ENCODE measurements around the gene MGARP.
A peak's percentile ranks its signal among the peaks of the same experiment; 100 is the strongest.

The MGARP gene

GRCh38 chr4:139300431-139301112 lies 20.5 kb upstream of the MGARP start:
- peak; percentile 81 for DNase-seq
- H3K79me1 ChIP-seq (replicated peaks; ENCODE audit: low read length, poor library complexity, severe bottlenecking), result peaks cover 5% of the 10 kb centered on the region
- H2AFZ ChIP-seq (ENCODE audit: low read depth, low read length), result peak overlapping the region; percentile 53

DNA sequence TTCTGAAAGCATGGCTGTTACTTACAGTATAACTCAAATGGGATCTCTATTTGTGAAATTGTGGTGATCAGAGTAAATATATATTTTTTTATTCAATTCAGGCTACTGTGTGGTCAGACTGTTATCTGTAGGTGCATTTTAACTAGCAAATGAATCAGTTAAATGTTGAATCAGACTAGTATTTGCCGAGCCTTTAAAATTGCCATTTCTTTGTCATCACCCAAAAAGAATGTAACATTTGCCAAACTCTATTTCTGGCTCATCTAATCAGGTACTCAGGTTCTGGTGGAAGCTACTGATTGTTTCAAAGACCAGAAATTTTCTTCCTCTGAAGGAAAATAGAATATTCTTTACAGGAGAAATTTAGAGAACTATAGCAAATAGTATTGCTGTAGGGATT lies 19.5 kb upstream of the MGARP start:
- H2BK15ac ChIP-seq (ENCODE audit: low read depth, poor library complexity, severe bottlenecking), result no peak overlapping the region
- no peak overlapping the region for H2BK120ac ChIP-seq (ENCODE audit: low read depth, low read length)
- peaks cover 5% of the 10 kb centered on the region for H3K79me1 ChIP-seq (replicated peaks; ENCODE audit: low read length, poor library complexity, severe bottlenecking)
- 43% methylated on average over 1 of the region's 1 CpG for WGBS
- no peaks in the 10 kb centered on the region for H3K9me3 ChIP-seq (ENCODE audit: control insufficient read depth, low read length)
- no peak overlapping the region for H2BK5ac ChIP-seq (ENCODE audit: low read depth, low read length, poor library complexity, severe bottlenecking)
- H3K36me3 ChIP-seq (ENCODE audit: control insufficient read depth in 1 of 2, insufficient read depth in 2 of 2, low read depth in 1 of 2, low read length in 2 of 2), result peaks cover 0 to under 1% of the 10 kb centered on the region in 2 experiments
- H3K4me1 ChIP-seq (ENCODE audit: control insufficient read depth, insufficient read depth, low read depth, low read length), result peaks cover 3% of the 10 kb centered on the region
- no peak overlapping the region for H2BK12ac ChIP-seq (ENCODE audit: low read length in 2 of 2)
- peak overlapping the region in 1 of 2 experiments; percentile 90 for H3K4me3 ChIP-seq (ENCODE audit: insufficient read depth in 1 of 2, low read depth in 1 of 2, low read length in 2 of 2)
- H4K8ac ChIP-seq (ENCODE audit: low read length), result no peak overlapping the region
- H3K14ac ChIP-seq (ENCODE audit: low read length in 2 of 2), result no peak overlapping the region
- DNase-seq, result no peak
- H3K23ac ChIP-seq (ENCODE audit: low read length in 2 of 2), result no peak overlapping the region
- H3K27me3 ChIP-seq (ENCODE audit: control insufficient read depth in 1 of 2, insufficient read depth in 1 of 2, low read length in 2 of 2), result no peaks in the 10 kb centered on the region
- no peak overlapping the region for H3K4me2 ChIP-seq (ENCODE audit: low read length, poor library complexity, severe bottlenecking)
- peak overlapping the region; percentile 94 for H3K9ac ChIP-seq (ENCODE audit: low read length)
- H3K4ac ChIP-seq (ENCODE audit: low read depth in 1 of 2, low read length in 2 of 2), result no peak overlapping the region
- no peak overlapping the region for H2AFZ ChIP-seq (ENCODE audit: low read depth, low read length)
- no peak overlapping the region for H3K18ac ChIP-seq (ENCODE audit: low read depth in 1 of 2, low read length in 2 of 2)
- no peak overlapping the region for H2AK5ac ChIP-seq (ENCODE audit: low read length, severe bottlenecking)
- H4K91ac ChIP-seq (ENCODE audit: low read length), result no peak overlapping the region
- no peak overlapping the region for H3K27ac ChIP-seq (ENCODE audit: low read length, poor library complexity, severe bottlenecking)

More at GRCh38 chr4:139300431-139301112, 20.5 kb upstream of the MGARP start:
- Histone ChIP-seq H3K14ac (ENCODE audit: low read length in 2 of 2) (peak overlapping the region in 1 of 2 experiments; percentile 60), H3K9me3 (ENCODE audit: control insufficient read depth, low read length) (no peaks in the 10 kb centered on the region), H3K27ac (ENCODE audit: low read length, poor library complexity, severe bottlenecking) (peak overlapping the region; percentile 91), H4K8ac (ENCODE audit: low read length) (peak overlapping the region; percentile 91), H2BK12ac (ENCODE audit: low read length in 2 of 2) (no peak overlapping the region), H3K4me3 (ENCODE audit: insufficient read depth in 1 of 2, low read depth in 1 of 2, low read length in 2 of 2) (peak overlapping the region; percentile 87 to 90), H4K91ac (ENCODE audit: low read length) (peak overlapping the region; percentile 23), H3K27me3 (ENCODE audit: control insufficient read depth in 1 of 2, insufficient read depth in 1 of 2, low read length in 2 of 2) (no peaks in the 10 kb centered on the region), H3K9ac (ENCODE audit: low read length) (peak overlapping the region; percentile 94), H3K36me3 (ENCODE audit: control insufficient read depth in 1 of 2, insufficient read depth in 2 of 2, low read depth in 1 of 2, low read length in 2 of 2) (peaks cover 6 to 7% of the 10 kb centered on the region in 2 experiments), H3K18ac (ENCODE audit: low read depth in 1 of 2, low read length in 2 of 2) (peak overlapping the region; percentile 16 to 88), H3K4ac (ENCODE audit: low read depth in 1 of 2, low read length in 2 of 2) (peak overlapping the region in 1 of 2 experiments; percentile 9), H3K23ac (ENCODE audit: low read length in 2 of 2) (no peak overlapping the region), H3K4me2 (ENCODE audit: low read length, poor library complexity, severe bottlenecking) (peak overlapping the region; percentile 89), H2BK15ac (ENCODE audit: low read depth, poor library complexity, severe bottlenecking) (no peak overlapping the region), H2AK5ac (ENCODE audit: low read length, severe bottlenecking) (no peak overlapping the region), H2BK120ac (ENCODE audit: low read depth, low read length) (peak overlapping the region; percentile 71), H2BK5ac (ENCODE audit: low read depth, low read length, poor library complexity, severe bottlenecking) (no peak overlapping the region), H3K4me1 (ENCODE audit: control insufficient read depth, insufficient read depth, low read depth, low read length) (peaks cover 3% of the 10 kb centered on the region)
- 2% methylated on average over 16 of the region's 16 CpGs for WGBS

DNA sequence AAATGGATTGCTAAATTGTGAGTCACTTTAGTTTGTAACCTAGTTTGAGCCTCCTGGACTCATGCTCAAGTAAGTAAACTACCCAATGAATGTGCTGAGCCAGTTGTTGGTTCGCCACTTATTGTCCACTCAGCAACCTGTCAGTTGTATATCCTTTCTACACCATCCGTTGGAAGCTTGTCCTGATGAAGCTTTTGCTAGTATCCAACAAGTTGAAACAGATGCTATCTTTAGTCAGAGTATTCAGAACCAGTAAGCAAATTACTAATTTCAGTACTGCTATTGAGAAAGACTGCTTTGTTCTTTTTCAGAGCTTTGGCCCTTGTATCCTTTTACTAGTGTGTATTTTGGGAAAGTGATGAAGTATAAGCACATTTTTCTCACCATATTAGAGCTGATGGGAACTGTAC lies 17.0 kb upstream of the MGARP start:
- Histone ChIP-seq H3K36me3 (ENCODE audit: control insufficient read depth in 1 of 2, insufficient read depth in 2 of 2, low read depth in 1 of 2, low read length in 2 of 2) (peaks cover 0 to 18% of the 10 kb centered on the region in 2 experiments), H3K9ac (ENCODE audit: low read length) (no peak overlapping the region), H3K4me1 (ENCODE audit: control insufficient read depth, insufficient read depth, low read depth, low read length) (no peaks in the 10 kb centered on the region), H2AFZ (ENCODE audit: low read depth, low read length) (no peak overlapping the region), H3K9me3 (ENCODE audit: control insufficient read depth, low read length) (no peaks in the 10 kb centered on the region), H3K23ac (ENCODE audit: low read length in 2 of 2) (no peak overlapping the region), H2BK12ac (ENCODE audit: low read length in 2 of 2) (no peak overlapping the region), H3K4me3 (ENCODE audit: insufficient read depth in 1 of 2, low read depth in 1 of 2, low read length in 2 of 2) (no peak overlapping the region), H2BK120ac (ENCODE audit: low read depth, low read length) (no peak overlapping the region), H3K79me1 (replicated peaks; ENCODE audit: low read length, poor library complexity, severe bottlenecking) (peaks cover 5% of the 10 kb centered on the region), H2BK5ac (ENCODE audit: low read depth, low read length, poor library complexity, severe bottlenecking) (no peak overlapping the region), H3K14ac (ENCODE audit: low read length in 2 of 2) (no peak overlapping the region), H3K4me2 (ENCODE audit: low read length, poor library complexity, severe bottlenecking) (no peak overlapping the region), H2AK5ac (ENCODE audit: low read length, severe bottlenecking) (no peak overlapping the region), H4K8ac (ENCODE audit: low read length) (no peak overlapping the region), H2BK15ac (ENCODE audit: low read depth, poor library complexity, severe bottlenecking) (no peak overlapping the region), H3K18ac (ENCODE audit: low read depth in 1 of 2, low read length in 2 of 2) (no peak overlapping the region), H3K27ac (ENCODE audit: low read length, poor library complexity, severe bottlenecking) (no peak overlapping the region), H3K27me3 (ENCODE audit: control insufficient read depth in 1 of 2, insufficient read depth in 1 of 2, low read length in 2 of 2) (no peaks in the 10 kb centered on the region), H4K91ac (ENCODE audit: low read length) (no peak overlapping the region), H3K4ac (ENCODE audit: low read depth in 1 of 2, low read length in 2 of 2) (no peak overlapping the region)
- DNase-seq, result peak; percentile 57
- 69% methylated on average over 2 of the region's 2 CpGs for WGBS

DNA sequence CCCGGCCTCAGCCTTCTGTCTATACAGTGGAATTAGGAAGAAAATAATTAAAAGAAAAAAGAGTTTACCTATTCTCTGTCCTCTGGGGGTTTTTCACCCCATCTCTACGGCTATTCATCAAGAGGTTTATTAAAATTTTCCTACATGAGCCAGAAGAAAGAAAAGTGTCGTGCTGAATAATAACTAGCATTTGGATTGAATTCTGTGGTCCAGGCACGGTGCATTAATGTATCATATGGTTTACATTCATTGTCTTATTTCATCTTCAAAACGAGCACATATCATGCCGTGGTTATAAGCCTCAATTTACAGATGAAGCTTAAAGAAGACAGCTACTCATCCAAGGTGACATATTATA lies 15.9 kb upstream of the MGARP start:
- Histone ChIP-seq H3K4me2 (ENCODE audit: low read length, poor library complexity, severe bottlenecking) (peak overlapping the region; percentile 39), H3K9ac (ENCODE audit: low read length) (peak overlapping the region; percentile 98), H3K14ac (ENCODE audit: low read length in 2 of 2) (no peak overlapping the region), H2AFZ (ENCODE audit: low read depth, low read length) (no peak overlapping the region), H4K91ac (ENCODE audit: low read length) (no peak overlapping the region), H3K4ac (ENCODE audit: low read depth in 1 of 2, low read length in 2 of 2) (no peak overlapping the region), H3K9me3 (ENCODE audit: control insufficient read depth, low read length) (no peaks in the 10 kb centered on the region), H3K23ac (ENCODE audit: low read length in 2 of 2) (no peak overlapping the region), H2BK12ac (ENCODE audit: low read length in 2 of 2) (no peak overlapping the region), H3K36me3 (ENCODE audit: control insufficient read depth in 1 of 2, insufficient read depth in 2 of 2, low read depth in 1 of 2, low read length in 2 of 2) (peaks cover 3 to 24% of the 10 kb centered on the region in 2 experiments), H3K4me1 (ENCODE audit: control insufficient read depth, insufficient read depth, low read depth, low read length) (no peaks in the 10 kb centered on the region), H2BK15ac (ENCODE audit: low read depth, poor library complexity, severe bottlenecking) (no peak overlapping the region), H2AK5ac (ENCODE audit: low read length, severe bottlenecking) (no peak overlapping the region), H3K27ac (ENCODE audit: low read length, poor library complexity, severe bottlenecking) (no peak overlapping the region), H4K8ac (ENCODE audit: low read length) (no peak overlapping the region), H3K4me3 (ENCODE audit: insufficient read depth in 1 of 2, low read depth in 1 of 2, low read length in 2 of 2) (peak overlapping the region in 1 of 2 experiments; percentile 96), H3K79me1 (replicated peaks; ENCODE audit: low read length, poor library complexity, severe bottlenecking) (peaks cover 5% of the 10 kb centered on the region), H2BK120ac (ENCODE audit: low read depth, low read length) (no peak overlapping the region), H3K18ac (ENCODE audit: low read depth in 1 of 2, low read length in 2 of 2) (no peak overlapping the region), H3K27me3 (ENCODE audit: control insufficient read depth in 1 of 2, insufficient read depth in 1 of 2, low read length in 2 of 2) (no peaks in the 10 kb centered on the region), H2BK5ac (ENCODE audit: low read depth, low read length, poor library complexity, severe bottlenecking) (no peak overlapping the region)
- WGBS, result 82% methylated on average over 3 of the region's 6 CpGs
- no peak for DNase-seq

Measured in mesenchymal stem cell (in vitro differentiated cells and primary cell).